Nucleus accumbens (tissue), 56 donors: Measurements from ENCODE around the gene OLFML2A.

Experiments used
- DNase-seq, 56 donors: peaks; one replicate each; lab custom pipeline; 2025; lab: John Stamatoyannopoulos, UW

OLFML2A gene

DNA sequence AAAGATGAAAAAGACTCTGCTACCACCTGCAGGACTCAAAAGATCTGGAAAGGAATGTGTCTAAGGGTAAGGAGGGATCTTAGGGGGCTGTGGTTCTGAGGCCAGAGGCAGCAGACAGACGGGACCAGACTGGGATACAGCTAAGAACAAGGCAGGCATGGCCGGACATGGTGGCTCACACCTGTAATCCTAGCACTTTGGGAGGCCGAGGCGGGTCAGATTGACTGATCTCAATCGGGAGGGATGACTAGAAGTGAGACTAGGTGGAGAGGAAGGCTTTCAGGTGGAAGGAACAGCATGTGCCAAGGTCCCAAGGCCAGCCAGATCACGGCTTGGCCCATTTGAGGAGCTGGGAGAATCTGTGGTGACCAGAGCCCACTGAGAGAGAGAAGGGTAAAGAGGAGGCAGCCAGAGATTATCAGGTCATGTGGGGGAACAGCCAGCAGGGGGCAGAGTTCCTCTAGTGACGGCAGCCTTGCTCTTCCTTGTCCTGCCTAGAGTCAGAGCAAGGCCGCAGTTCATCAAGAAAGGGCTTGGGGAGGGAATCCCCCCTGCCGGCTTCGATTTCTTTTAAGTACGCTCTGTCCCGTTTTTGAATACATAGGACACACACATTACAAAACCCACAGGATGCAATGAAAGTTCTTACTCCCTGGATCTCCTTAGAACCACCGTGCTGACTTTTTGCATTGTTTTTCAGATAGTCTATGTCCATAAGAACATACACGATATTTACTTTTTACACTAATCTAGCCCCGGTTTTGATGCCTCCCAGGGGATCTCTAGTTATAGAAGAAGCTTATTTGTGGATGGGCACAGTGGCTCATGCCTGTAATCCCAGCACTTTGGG is 2.6 kb upstream of the OLFML2A start:
- peak in 52 of 56 donors; percentile 23 to 90 (median 62) for DNase-seq

DNA sequence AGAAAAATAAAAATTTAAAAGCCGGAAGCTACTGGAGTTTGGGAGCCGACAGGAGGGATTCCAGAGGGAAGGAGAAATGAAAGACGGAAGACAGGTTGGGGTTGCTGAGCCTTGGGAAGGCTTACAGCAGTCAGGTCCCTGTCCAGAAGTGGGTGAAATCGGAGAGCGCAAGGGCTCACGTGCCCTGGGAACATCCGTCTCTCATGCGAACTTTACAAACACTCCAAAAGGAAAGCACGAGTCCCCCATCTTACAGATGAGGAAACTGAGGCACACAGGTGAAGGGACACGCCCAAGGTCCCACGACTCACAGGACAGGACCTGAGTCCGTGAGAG is 347 bp upstream of the OLFML2A start:
- no peak for DNase-seq

DNA sequence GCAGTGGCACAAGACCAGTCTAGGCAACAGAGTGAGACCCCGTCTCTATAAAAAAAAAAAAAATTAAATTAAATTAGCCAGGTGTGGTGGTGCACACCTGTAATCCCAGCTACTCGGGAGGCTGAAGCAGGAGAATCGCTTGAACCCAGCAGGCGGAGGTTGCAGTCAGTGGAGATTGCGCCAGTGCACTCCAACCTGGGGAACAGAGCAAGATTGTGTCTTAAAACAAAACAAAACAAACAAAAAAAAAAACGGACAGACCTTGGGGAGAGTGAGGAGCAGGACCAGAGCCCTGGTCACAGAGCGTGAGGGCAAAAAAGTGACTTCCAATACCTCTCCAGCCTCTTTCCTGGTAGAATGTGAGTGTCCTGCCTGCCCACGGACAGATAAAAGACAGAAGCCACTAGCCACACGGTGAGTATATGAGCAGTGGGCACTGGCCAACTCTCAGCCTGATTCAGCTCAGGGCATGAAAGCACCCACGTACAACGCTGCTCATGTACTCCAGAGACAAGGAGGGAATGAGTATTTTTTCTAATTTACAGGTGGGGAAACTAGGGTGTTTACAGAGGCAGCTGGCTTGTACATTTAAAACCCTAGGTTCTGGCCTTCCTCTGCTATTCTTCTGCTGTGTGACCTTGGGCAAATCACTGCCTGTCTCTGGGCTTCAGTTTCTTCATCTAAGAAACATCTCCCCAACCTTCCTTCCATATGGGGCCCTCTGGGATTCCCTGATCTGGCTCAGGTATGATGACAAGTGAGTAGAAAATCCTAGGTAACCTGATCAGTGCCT is 1.8 kb downstream of the OLFML2A start:
- DNase-seq: no peak

DNA sequence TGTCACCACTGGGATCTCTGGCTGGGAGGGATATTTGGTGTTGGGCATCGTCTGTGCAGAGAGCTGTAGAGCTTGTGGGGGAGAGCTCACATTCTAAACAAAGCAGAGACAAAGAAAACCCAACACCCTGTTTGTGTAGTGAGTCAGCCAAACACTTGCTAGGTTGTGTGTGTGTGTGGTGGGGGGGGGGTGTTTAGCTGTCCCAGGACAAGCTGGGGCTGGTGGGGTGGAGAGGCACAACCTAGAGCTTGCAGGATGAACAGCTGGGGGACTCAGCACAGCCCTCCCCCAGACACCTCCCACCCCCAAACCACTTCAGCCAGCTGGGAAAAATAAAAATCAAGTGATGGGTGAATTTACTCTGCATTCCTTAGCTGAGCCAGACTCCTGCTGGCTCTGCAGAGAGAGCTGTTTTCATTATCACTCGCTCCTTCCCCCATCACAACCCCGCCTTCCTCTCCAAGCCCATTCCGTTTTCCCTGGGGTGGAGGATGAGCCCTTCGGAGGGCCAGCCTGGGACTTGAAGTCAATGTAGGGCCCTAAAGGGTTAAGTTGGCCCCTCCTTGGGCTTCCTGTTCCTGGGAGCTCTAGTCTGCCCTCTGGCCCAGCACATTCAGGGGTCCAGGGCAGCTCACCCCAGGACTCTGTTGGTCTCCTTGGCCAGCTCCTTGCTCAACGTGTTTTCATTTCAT is 2.6 kb downstream of the OLFML2A start:
- no peak for DNase-seq

DNA sequence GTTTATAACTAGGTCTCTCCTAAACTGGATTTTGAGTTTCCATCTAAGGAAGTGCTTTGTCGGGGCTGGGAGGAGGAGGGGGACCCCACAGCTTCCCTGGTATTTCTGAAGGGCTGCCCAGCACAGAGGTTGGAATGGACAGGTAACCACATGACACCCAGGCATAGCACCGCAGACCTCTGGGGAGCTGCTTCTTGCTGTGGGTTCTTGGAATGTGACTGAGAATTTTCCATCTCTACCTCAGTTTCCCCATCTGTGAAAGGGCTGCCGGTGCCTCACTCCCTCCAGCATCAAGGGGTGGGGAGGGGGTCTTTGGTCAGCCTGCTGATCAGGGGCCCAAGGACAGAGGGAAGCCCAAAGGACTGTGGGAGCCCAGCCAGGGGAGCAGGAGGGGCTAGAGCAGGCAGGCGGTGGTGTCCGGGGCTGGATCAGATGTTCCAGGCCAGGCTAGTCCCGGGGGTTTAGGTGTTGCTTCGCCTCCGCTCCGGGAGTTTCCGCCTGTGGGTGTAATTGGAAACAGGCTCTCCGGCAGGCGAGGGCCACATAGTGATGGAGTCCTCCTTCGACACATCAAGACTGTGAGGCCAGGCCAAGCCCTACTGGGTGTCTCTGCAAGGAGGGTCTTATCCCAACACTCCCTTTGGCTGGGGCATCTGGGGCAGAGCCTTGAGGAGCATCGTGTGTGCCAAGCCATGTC is 3.3 kb downstream of the OLFML2A start:
- no peak for DNase-seq

DNA sequence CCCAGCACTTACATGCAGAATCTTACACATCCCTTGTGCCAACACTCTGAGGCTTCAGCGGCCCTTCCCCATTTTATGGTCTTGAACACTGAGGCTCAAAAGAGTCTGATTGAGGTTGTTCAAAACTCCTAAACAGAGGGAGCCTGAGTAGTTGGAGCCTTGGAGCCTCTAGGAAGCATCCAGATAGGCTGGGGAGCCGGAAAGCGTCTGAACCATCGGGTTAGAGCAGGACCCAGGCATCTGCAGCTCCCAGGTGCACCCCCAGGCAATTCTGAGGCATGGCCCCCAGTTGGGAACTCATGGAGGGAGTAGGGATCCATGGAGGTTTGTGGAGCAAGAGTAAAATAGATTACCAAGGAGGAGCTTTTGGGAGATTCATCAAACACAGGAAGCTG is 3.8 kb downstream of the OLFML2A start:
- DNase-seq: no peak

DNA sequence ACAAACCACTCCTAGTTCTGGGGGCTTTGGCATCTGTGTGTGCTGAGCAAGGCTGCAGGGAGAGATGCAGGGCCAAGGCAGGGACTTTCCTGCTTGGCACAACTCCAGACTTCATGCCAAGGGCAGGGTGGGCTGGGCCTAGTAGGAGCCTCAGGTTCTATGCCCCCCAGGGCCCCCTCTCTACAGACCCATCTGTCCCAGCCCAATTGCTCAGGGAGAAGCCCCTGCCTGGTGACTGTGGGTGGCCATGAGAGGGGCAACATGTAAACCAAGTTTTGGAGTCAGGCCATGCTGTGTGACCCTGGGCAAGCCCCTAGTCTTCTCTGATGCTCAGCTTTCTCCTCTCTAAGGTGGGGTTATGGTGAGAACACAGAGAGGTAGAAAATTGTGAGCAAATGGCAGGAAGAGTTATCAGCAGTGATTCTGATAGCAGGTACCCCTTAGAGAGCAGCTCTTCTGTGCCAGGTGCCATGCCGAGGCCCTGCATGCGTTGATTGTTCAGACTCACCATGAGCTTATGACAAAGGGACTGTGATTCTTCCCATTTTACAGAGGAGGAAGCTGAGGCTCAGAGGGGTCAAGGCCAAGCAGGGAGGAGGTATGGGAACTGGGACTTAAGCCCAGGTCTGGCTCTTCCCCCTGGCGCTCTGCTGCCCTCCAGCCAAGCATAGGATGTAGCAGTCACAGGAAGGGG is 5.2 kb downstream of the OLFML2A start:
- no peak for DNase-seq

GRCh38 chr9:124782661-124783574 is 6.0 kb downstream of the OLFML2A start:
- no peak for DNase-seq

DNA sequence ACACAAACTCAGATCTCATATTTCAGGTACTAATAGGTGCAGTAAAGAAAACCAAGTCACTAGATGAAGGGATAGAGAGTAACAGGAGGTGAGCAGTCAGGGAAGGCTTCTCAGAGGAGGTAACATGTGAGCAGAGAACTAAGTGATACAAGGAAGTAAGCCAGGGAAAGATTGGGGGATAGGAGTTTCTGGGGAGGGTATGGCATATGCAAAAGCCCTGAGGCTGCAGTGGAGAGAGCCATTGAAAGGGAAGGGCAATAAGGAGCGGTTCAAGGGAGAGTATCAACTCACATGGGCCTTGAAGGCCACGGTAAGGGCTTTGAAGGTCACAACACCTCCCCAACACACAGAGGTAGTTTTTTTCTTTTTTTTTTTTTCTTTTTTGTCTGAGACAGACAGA is 6.9 kb downstream of the OLFML2A start:
- DNase-seq: no peak

- no peak for DNase-seq
These were observed 7.6 kb downstream of the OLFML2A start for GRCh38 chr9:124784509-124784908.

- DNase-seq: no peak
These were observed 10.1 kb downstream of the OLFML2A start for GRCh38 chr9:124786881-124787573.

GRCh38 chr9:124788542-124789217 is 11.7 kb downstream of the OLFML2A start:
- DNase-seq: no peak

- DNase-seq: no peak
These were observed 12.6 kb downstream of the OLFML2A start for GRCh38 chr9:124789531-124789930.

GRCh38 chr9:124790301-124790700 is 13.4 kb downstream of the OLFML2A start:
- DNase-seq: no peak

GRCh38 chr9:124790801-124791505 is 14.0 kb downstream of the OLFML2A start:
- no peak for DNase-seq

DNA sequence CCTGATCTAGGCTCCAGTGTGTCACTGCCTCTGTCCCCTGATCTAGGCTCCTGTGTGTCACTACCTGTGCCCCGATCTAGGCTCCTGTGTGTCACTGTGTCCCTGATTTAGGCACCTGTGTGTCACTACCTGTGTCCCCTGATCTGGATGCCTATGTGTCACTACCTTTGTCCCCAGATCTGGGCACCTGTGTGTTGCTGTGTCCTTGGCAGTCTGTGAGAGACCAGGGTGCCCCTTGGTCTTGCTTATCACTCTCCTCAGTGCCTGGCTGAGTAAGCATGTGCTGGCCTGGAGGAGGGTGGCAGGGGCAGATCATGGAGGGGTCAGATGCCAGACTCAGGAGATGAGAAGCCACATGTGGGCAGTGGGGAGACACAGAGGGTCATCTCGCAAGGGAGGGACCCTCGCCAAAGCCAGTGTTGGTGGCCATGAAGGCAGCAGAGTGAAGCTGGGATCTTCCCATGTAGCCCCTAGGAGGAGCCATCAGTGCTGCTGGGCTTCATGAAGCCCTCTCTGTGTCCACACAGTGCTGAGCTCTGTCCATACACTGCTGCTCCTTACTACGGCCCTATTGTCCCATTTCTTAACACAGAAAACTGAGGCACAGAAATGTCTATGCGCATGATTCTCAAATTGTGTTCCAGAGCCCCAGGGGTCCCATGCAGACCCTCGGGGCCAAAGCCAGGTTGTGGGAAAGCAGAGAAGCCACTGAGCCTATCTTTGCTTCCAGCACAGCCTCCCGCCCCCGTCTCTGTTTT is 15.5 kb downstream of the OLFML2A start:
- no peak for DNase-seq
